GM18519 (cell line): ENCODE measurements around the gene SH3PXD2B.

ENCODE experiments used
- ATAC-seq: cut with Tn5 transposase; IDR thresholded peaks from one replicate; pipeline ENCODE4 v1.9.1; 2021; ENCODE audit warnings: mild to moderate bottlenecking, moderate library complexity; ENCODE audit not compliant: unreplicated experiment, low FRiP score

The SH3PXD2B gene

GRCh38 chr5:172282272-172283019 lies 171.9 kb downstream of the SH3PXD2B start:
- no peak for ATAC-seq

DNA sequence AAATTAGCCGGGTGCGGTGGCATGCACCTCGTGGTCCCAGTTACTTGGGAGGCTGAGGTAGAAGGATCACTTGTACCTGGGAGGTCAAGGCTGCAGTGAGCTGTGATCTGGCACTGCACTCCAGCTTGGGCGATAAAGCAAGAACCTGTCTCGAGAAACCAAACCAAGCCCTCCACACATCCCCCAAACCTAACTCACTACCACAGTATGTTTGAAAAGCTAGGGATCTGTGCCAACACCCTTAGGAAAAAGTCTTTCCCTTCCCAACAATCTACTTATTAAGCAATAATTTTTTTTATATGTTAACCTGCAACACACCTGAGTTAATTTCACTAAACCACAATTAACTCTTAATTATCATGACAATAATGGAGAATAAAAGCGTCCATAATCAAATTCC lies 173.0 kb downstream of the SH3PXD2B start:
- no peak for ATAC-seq

- ATAC-seq = no peak
Observed at GRCh38 chr5:172280929-172281328, 173.4 kb downstream of the SH3PXD2B start.

GRCh38 chr5:172280317-172280716 lies 174.0 kb downstream of the SH3PXD2B start:
- no peak for ATAC-seq

DNA sequence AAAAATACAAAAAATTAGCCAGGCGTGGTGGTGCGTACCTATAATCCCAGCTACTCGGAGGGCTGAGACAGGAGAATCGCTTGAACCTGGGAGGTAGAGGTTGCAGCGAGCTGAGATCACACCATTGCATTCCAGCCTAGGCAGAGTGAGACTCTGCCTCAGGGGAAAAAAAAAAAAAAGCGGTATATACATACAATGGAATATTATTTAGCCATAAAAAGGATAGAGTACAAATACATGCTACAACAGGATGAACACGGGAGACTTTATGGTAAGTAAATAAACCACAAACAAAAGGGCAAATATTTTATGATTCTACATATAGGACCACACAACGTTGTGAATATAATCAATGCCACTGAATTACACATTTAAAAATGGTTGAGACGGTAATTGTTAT lies 176.0 kb downstream of the SH3PXD2B start:
- no peak for ATAC-seq

DNA sequence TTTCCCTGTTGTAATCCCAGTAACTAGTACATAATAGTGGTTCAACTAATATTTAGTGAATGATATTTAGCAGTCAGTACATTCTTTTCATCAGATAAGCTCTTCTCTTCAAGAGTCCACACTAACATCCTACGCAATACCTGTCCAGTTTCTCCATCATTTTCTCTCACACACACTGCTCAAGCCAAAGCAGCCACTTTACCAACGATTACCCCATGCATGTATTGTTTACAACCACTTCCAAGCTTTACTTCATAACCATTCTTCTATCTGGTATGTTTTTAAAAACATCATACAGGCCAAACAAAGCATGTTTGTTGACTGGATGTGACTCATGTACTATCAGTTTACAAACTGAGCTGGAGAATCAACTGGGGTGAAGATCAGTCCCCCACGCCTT lies 178.1 kb downstream of the SH3PXD2B start:
- ATAC-seq = no peak
